Measurements from ENCODE around the gene PPP1R26. TPM values are rescaled to one million over a fixed set of nuclear protein-coding genes. Genes with fewer than 3 reads are reported as not detected.
A peak's percentile ranks its signal among the peaks of the same experiment; 100 is the strongest.

Gene PPP1R26
- total and polyA plus RNA-seq, 2 of the 13 experiments (the other 11 are each of a cell fraction or from before 2014, with no cell fraction given), result 8.6 to 11.6 TPM

GRCh38 chr9:135500071-135500524 lies 20.5 kb downstream of the PPP1R26 start (continued):
- TF ChIP-seq ZNF318 (CRISPR knock-in tag; IDR thresholded peaks at IDR 0.05), result no peak
- 0 out of 2 replicates have a peak, but pooled peaks have one; percentile 26 for TF ChIP-seq ZNF724P (CRISPR knock-in tag; IDR thresholded peaks at IDR 0.05; ENCODE audit: borderline replicate concordance)
- no peak for TF ChIP-seq THRA (CRISPR knock-in tag; IDR thresholded peaks at IDR 0.05; ENCODE audit: borderline replicate concordance)
- no peak for TF ChIP-seq ZNF639 (CRISPR knock-in tag; conservative IDR thresholded peaks at IDR 0.05)
- 0 out of 2 replicates have a peak, but pooled peaks have one; percentile 2 for TF ChIP-seq HNRNPL (IDR thresholded peaks at IDR 0.05; ENCODE audit: low read depth, low read length)
- 0 out of 2 replicates have a peak, but pooled peaks have one; percentile 4 for TF ChIP-seq SUZ12 (IDR thresholded peaks at IDR 0.05; ENCODE audit: low read depth, low read length)
- 0 out of 4 replicates have a peak, but pooled peaks of 1 of the 2 experiments have one; percentile 36 for TF ChIP-seq NR2F1 (CRISPR knock-in tag; IDR thresholded peaks at IDR 0.05)
- no peak for TF ChIP-seq ZNF333 (CRISPR knock-in tag; IDR thresholded peaks at IDR 0.05; ENCODE audit: borderline replicate concordance)
- TF ChIP-seq FOSL1 (CRISPR knock-in tag; IDR thresholded peaks at IDR 0.05; ENCODE audit: borderline replicate concordance), result no peak
- TF ChIP-seq ZFP91 (CRISPR knock-in tag; IDR thresholded peaks at IDR 0.05; ENCODE audit: borderline replicate concordance), result peak; percentile 99; the same call in 1 of the 2 replicates
- no peak for TF ChIP-seq ZNF691 (CRISPR knock-in tag; IDR thresholded peaks at IDR 0.05; ENCODE audit: borderline replicate concordance, low read depth)
- TF ChIP-seq JDP2 (CRISPR knock-in tag; IDR thresholded peaks at IDR 0.05; ENCODE audit: borderline replicate concordance), result no peak
- TF ChIP-seq E2F1 (CRISPR knock-in tag; IDR thresholded peaks at IDR 0.05), result peak; percentile 38; the same call in 1 of the 2 replicates

Data from HepG2 (cell line).